Naive B cell (primary cell): ENCODE data around the gene ARHGAP42. TPM values are rescaled to one million over a fixed set of nuclear protein-coding genes. Genes with fewer than 3 reads are reported as not detected.
A peak's percentile ranks its signal among the peaks of the same experiment; 100 is the strongest.
"Not testable (repeated sequence)": the region's sequence is repeated elsewhere in the genome, so short reads cannot be mapped to it uniquely, and the experiment has no call there.

Source experiments
- ATAC-seq, 2 donors: fragments of 150-1000 bp; cut with Tn5 transposase; 2 replicates each; pipeline ENCODE4 v1.10.0; 2021; ENCODE audit warnings: low read depth in 2 of 2, mild to moderate bottlenecking in 2 of 2, moderate library complexity in 2 of 2
- DNase-seq: peaks from one replicate; pipeline ENCODE4 v3.0.0; 2022
- H3K27ac Mint-ChIP-seq, 6 donors: one replicate each; pipeline ENCODE4 v1.8.0; 2020 to 2022; ENCODE audit warnings: mild to moderate bottlenecking in 6 of 6, mixed read lengths in 6 of 6, moderate library complexity in 5 of 6, inconsistent platforms in 2 of 6
- H3K27me3 Mint-ChIP-seq, 3 donors: one replicate each; pipeline ENCODE4 v1.8.0; 2021 to 2022; ENCODE audit warnings: mixed read lengths in 3 of 3, mild to moderate bottlenecking in 1 of 3
- H3K36me3 Mint-ChIP-seq, 2 donors: one replicate each; pipeline ENCODE4 v1.8.0; 2020 to 2022; ENCODE audit warnings: mixed read lengths in 2 of 2, inconsistent platforms in 1 of 2, mild to moderate bottlenecking in 1 of 2
- H3K4me1 Mint-ChIP-seq, 3 donors: one replicate each; pipeline ENCODE4 v1.8.0; 2020 to 2022; ENCODE audit warnings: mixed read lengths in 3 of 3, inconsistent platforms in 1 of 3, mild to moderate bottlenecking in 1 of 3, moderate library complexity in 1 of 3
- H3K4me3 Mint-ChIP-seq, 8 donors: one replicate each; pipeline ENCODE4 v1.8.0; 2020 to 2022; ENCODE audit warnings: mild to moderate bottlenecking in 8 of 8, mixed read lengths in 8 of 8, moderate library complexity in 8 of 8, inconsistent platforms in 2 of 8
- H3K9me3 Mint-ChIP-seq, 7 donors: one replicate each; pipeline ENCODE4 v1.8.0; 2020 to 2022; ENCODE audit warnings: mixed read lengths in 7 of 7, mild to moderate bottlenecking in 5 of 7, inconsistent platforms in 2 of 7, moderate library complexity in 1 of 7
- polyA plus RNA-seq, 6 donors: library from polyadenylated mRNA; unstranded; fragments of 300-500 nt; fragmentation: Illumina TruSeq; gene quantifications; one replicate each; pipeline ENCODE4 v1.2.3, GENCODE V29; 2021; ENCODE audit warnings: low read depth in 6 of 6

The ARHGAP42 gene
- polyA plus RNA-seq, 6 donors from 2014 or later: 1.4 to 3.0 (median 1.9) TPM

DNA sequence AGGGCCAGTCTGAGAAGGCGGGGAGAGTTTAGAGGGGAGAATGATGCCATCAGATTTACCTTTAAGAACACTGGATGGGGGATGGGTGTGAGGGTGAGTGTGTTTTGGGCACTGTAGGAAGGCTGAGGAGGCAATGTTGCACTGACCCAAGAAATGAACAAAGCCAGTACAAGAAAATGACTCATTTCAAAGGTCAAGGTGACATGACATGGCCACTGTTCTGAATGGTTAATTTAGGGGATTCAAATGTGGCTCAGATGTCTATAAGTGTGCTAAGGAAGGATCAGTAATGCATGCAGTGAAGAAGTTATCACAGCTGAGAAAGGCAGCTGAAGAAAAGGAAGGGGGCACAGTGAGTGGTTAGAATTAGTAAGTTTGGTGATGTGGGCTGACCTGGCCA is 312.7 kb downstream of the ARHGAP42 start:
- Mint-ChIP-seq H3K36me3 (no peaks in the 10 kb centered on the region), H3K27ac (peak overlapping the region in 3 of 6 donors; percentile 4 to 35 (median 32)), H3K27me3 (peaks cover 9 to 11% (median 11%) of the 10 kb centered on the region in 3 donors), H3K9me3 (peaks cover 0 to 2% (median 0%) of the 10 kb centered on the region in 7 donors), H3K4me1 (no peaks in the 10 kb centered on the region), H3K4me3 (peak overlapping the region in 1 of 8 donors; percentile 16)
- ATAC-seq: no peak
- DNase-seq: no peak

DNA sequence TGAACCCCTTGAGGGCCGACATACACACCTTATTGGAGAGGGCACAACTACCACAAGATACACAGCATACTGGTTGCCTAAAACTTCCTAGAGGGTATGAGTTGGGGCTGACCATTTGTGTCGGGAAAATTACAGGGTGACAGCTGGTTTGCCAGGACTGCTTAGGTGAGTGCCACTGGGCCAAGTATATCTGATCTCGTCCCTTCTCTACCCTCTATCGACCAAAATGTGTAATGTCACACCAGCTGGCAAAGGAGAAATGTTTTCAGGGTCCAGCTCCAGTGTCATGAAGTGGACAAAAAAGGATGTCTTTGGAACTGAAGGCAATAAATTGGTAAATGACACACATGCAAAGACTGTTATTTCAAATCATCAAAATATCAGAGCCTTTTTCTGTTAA is 316.4 kb downstream of the ARHGAP42 start:
- peaks cover 1 to 8% (median 2%) of the 10 kb centered on the region in 3 donors for H3K4me1 Mint-ChIP-seq
- H3K27ac Mint-ChIP-seq: no peak overlapping the region
- peaks cover 0 to 2% (median 0%) of the 10 kb centered on the region in 7 donors for H3K9me3 Mint-ChIP-seq
- ATAC-seq (no peak), DNase-seq (no peak)
- H3K27me3 Mint-ChIP-seq: peaks cover 9 to 11% (median 11%) of the 10 kb centered on the region in 3 donors
- H3K4me3 Mint-ChIP-seq: no peak overlapping the region
- no peaks in the 10 kb centered on the region for H3K36me3 Mint-ChIP-seq

DNA sequence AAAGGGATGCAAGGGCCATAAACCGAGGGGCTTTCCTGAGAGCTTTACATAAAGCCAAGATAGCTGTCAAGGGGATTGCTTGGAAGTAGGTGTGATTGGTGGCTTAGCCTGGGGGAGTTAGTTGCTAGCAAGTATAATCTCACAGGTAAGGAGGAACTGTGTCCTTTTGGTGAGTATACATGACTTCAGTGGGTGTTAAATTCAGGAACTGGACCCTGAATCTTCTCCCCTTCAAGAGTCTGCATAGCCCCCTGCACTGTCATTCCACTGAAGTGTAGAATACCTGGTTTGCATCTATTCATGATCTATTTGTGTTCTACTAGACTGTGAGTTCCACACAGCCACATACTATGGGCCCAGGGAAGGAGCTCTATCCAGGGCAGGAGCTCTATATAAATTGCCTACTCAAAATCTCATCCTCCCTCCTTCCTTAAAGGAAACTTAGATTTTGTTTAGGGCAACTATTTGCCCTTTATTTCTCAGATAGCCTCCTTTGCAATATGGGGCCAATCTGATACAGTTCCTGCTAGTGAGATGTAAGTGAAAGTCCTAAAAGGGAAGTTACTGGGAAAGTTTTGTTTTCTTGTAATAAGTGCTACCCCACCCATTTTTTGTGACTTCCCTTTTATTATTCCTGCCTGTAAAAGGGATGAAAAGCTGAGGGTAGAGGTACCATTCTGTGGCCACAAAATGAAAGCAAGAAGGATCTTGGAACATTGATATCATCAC is 322.0 kb downstream of the ARHGAP42 start:
- DNase-seq: peak; percentile 39
- peak; percentile 92 to 93 for ATAC-seq
- Mint-ChIP-seq H3K27me3 (no peaks in the 10 kb centered on the region), H3K36me3 (no peaks in the 10 kb centered on the region), H3K4me1 (peaks cover 20 to 37% (median 27%) of the 10 kb centered on the region in 3 donors), H3K4me3 (peak overlapping the region; percentile 6 to 79 (median 63)), H3K27ac (peak overlapping the region; percentile 84 to 96 (median 90)), H3K9me3 (peaks cover 0 to 4% (median 0%) of the 10 kb centered on the region in 7 donors)

DNA sequence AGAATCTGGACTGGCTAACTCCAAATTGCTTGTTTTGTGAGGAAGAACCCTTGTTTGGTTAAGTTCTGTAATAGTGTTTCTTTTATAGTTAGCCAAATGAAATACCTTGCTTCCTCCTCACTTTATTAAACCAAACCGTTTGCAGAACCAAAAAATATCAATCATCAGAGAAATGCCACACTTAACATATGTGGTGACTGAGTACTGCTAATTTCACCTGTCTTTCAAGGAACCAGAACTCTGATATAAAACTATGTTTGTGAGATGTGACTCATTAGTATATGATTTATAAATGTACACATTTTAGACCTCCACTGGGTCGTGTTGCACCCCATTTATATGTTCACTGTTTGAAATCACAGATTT is 322.6 kb downstream of the ARHGAP42 start:
- Mint-ChIP-seq H3K27me3 (no peaks in the 10 kb centered on the region), H3K27ac (peak overlapping the region; percentile 84 to 96 (median 90)), H3K9me3 (peaks cover 0 to 4% (median 0%) of the 10 kb centered on the region in 7 donors), H3K36me3 (no peaks in the 10 kb centered on the region), H3K4me3 (peak overlapping the region; percentile 6 to 79 (median 63)), H3K4me1 (peaks cover 20 to 37% (median 27%) of the 10 kb centered on the region in 3 donors)
- DNase-seq: no peak
- ATAC-seq: peak; percentile 31

DNA sequence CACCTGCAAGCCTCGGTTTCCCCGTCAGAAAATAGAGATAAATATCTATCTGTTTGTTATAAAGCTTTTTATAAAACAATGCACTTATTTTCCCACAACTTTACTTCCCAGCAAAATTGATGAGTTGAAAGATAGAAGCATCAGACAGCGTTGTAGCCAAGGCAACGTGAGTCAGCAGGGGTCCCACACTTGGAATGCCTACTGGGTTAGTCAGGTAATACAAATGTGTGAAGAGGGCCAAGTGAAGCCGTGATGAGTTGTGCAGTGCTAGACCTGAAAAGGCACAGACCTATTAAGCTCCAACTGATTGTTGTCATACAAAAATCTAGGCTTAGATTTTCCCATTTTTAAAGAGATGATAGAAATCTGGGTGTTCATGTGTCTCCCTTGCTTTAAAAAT is 323.8 kb downstream of the ARHGAP42 start:
- Mint-ChIP-seq H3K27me3 (peaks cover 0 to 4% (median 0%) of the 10 kb centered on the region in 3 donors), H3K4me1 (peaks cover 20 to 37% (median 27%) of the 10 kb centered on the region in 3 donors), H3K36me3 (no peaks in the 10 kb centered on the region), H3K27ac (peak overlapping the region in 4 of 6 donors; percentile 51 to 89 (median 76)), H3K4me3 (peak overlapping the region in 1 of 8 donors; percentile 64), H3K9me3 (peaks cover 0 to 4% (median 0%) of the 10 kb centered on the region in 7 donors)
- no peak for DNase-seq
- no peak for ATAC-seq

DNA sequence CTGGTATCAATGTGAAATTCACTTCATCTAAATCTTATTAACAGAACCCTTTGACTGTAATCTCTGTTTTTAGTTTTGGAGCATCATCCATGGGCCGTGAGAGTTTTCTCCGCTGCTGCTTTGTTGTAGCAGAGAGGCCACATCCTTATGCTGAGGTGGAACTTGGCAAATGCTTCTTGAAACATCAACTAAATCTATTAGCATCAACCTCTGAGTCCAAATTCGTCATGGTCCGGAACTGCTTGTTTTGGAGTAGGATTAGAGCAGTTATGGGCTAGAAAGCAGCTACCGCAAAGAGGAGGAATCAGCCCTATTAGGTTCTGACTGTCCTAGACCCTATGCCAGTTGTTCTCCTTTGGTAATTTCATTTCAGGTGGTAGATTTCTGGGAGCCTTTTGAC is 324.8 kb downstream of the ARHGAP42 start:
- Mint-ChIP-seq H3K4me1 (peaks cover 20 to 37% (median 27%) of the 10 kb centered on the region in 3 donors), H3K4me3 (no peak overlapping the region), H3K27me3 (peaks cover 0 to 8% (median 5%) of the 10 kb centered on the region in 3 donors), H3K27ac (peak overlapping the region in 2 of 6 donors; percentile 28 to 37), H3K36me3 (no peaks in the 10 kb centered on the region), H3K9me3 (peaks cover 0 to 4% (median 0%) of the 10 kb centered on the region in 7 donors)
- ATAC-seq: no peak
- DNase-seq: no peak

- not testable (repeated sequence) for ATAC-seq, H3K36me3 Mint-ChIP-seq
- H3K27ac Mint-ChIP-seq: peak overlapping the region in 1 of 6 donors; percentile 32
Observed at GRCh38 chr11:101013702-101014101, 326.6 kb downstream of the ARHGAP42 start.

DNA sequence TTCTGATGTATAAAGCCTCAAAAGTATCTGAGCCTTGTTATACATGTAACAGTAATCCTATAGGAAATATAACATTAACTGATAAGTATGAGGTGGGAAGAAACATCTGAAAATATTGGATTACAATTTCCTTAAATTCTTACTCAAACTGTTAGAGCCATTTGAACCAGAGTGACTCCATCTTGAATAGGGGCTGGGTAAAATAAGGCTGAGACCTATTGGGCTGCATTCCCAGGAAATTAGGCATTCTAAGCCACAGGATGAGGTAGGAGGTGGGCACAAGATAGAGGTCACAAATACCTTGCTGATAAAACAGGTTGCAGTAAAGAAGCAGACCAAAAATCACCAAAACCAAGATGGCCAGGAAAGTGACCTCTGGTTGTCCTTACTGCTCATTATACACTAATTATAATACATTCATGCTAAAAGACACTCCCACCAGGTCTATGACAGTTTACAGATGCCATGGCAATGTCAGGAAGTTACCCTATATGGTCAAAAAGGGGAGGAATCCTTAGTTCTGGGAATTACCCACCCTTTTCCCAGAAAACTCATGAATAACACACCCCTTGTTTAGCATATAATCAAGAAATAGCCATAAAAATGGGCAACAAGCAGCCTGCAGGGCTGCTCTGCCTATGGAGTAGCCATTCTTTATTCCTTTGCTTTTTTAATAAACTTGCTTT is 327.7 kb downstream of the ARHGAP42 start:
- Mint-ChIP-seq H3K9me3 (peaks cover 0 to 4% (median 0%) of the 10 kb centered on the region in 7 donors), H3K4me3 (no peak overlapping the region)

More at GRCh38 chr11:101013702-101014101, 326.6 kb downstream of the ARHGAP42 start:
- Mint-ChIP-seq H3K4me1 (peaks cover 16 to 27% (median 24%) of the 10 kb centered on the region in 3 donors), H3K27me3 (peaks cover 0 to 11% (median 8%) of the 10 kb centered on the region in 3 donors)
- H3K4me3 Mint-ChIP-seq, H3K9me3 Mint-ChIP-seq, DNase-seq: not testable (repeated sequence)

DNA sequence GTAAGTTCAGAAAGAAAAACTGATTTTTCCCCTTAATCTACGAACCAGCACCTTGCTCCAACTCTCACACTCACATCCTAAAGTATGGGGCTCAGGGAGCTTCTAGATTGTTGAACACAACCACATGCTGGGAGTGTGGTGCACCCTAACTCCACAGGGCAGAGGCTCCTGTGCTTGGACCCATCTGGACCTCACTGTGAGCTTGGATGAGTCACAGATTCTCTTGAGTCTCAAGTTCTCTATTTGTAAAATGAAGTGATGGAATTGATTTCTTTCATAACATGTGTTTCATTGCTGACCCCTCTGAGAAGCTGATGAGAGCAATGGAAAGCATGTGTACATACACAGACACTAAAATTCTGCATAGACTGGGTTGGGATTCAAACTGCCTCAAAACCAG is 332.8 kb downstream of the ARHGAP42 start:
- Mint-ChIP-seq H3K36me3 (no peaks in the 10 kb centered on the region), H3K27ac (no peak overlapping the region), H3K4me3 (no peak overlapping the region), H3K9me3 (no peaks in the 10 kb centered on the region), H3K4me1 (no peaks in the 10 kb centered on the region), H3K27me3 (peaks cover 8 to 18% (median 16%) of the 10 kb centered on the region in 3 donors)
- no peak for ATAC-seq
- no peak for DNase-seq

More for the DNA sequence above, 327.7 kb downstream of the ARHGAP42 start:
- H3K4me1 Mint-ChIP-seq: peaks cover 6 to 16% (median 13%) of the 10 kb centered on the region in 3 donors
- ATAC-seq (no peak), DNase-seq (no peak)
- H3K36me3 Mint-ChIP-seq: no peaks in the 10 kb centered on the region
- H3K27me3 Mint-ChIP-seq: peaks cover 2 to 18% (median 16%) of the 10 kb centered on the region in 3 donors
- no peak overlapping the region for H3K27ac Mint-ChIP-seq

DNA sequence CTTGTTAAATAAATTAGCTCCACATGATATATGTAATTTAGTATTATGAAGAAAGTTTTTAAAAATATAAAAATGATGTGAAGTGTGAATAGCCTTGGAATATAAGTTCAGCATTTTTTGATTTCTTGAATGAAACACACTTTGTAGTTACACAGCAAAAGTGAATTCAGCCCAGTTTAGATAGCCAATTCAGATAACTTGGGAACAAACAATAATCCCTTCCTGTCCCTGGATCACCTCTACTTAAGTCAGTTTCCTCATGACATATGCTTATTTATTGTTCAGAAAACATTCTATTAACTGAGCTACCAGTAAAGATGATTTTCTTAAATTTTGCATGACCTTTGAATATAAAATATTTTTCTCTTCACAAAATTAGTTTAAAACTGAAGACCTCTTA is 335.2 kb downstream of the ARHGAP42 start:
- Mint-ChIP-seq H3K4me1 (no peaks in the 10 kb centered on the region), H3K27me3 (peaks cover 8 to 13% (median 8%) of the 10 kb centered on the region in 3 donors), H3K9me3 (no peaks in the 10 kb centered on the region), H3K4me3 (no peak overlapping the region), H3K36me3 (no peaks in the 10 kb centered on the region), H3K27ac (no peak overlapping the region)
- ATAC-seq (no peak), DNase-seq (no peak)

- H3K27ac Mint-ChIP-seq: no peak overlapping the region
- ATAC-seq: no peak
- peaks cover 0 to 4% (median 0%) of the 10 kb centered on the region in 7 donors for H3K9me3 Mint-ChIP-seq
- DNase-seq: no peak
- H3K4me1 Mint-ChIP-seq: peaks cover 9 to 11% (median 10%) of the 10 kb centered on the region in 3 donors
- peaks cover 0 to 7% (median 0%) of the 10 kb centered on the region in 3 donors for H3K27me3 Mint-ChIP-seq
- peaks cover 0 to 5% of the 10 kb centered on the region in 2 donors for H3K36me3 Mint-ChIP-seq
- no peak overlapping the region for H3K4me3 Mint-ChIP-seq
Observed at GRCh38 chr11:101028644-101029043, 341.6 kb downstream of the ARHGAP42 start.

DNA sequence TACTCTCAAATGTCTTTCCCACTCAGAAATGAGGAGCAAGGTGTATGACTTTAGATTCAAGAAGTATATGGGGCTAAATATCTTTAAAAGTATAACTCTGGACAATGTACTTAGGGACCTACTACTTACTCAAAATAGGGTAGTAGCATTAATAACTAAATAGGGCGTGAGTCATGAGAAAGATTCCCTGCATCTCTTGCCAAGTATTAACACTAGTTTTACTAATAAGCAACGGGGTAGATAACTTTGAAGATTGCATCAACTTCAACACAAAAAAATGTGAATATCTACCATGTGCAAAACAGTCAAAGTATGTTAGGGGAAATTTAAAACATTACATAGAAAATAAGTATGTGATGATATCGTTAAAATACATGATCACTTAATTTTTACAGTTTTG is 342.9 kb downstream of the ARHGAP42 start:
- H3K4me1 Mint-ChIP-seq: peaks cover 9 to 11% (median 10%) of the 10 kb centered on the region in 3 donors
- no peak overlapping the region for H3K4me3 Mint-ChIP-seq
- no peak for DNase-seq
- peaks cover 0 to 7% (median 0%) of the 10 kb centered on the region in 3 donors for H3K27me3 Mint-ChIP-seq
- ATAC-seq: no peak
- no peak overlapping the region for H3K27ac Mint-ChIP-seq
- H3K36me3 Mint-ChIP-seq: peaks cover 0 to 5% of the 10 kb centered on the region in 2 donors
- peaks cover 0 to 4% (median 0%) of the 10 kb centered on the region in 7 donors for H3K9me3 Mint-ChIP-seq

- ATAC-seq: peak; percentile 55 to 65
- H3K4me3 Mint-ChIP-seq: no peak overlapping the region
Observed at GRCh38 chr11:101030692-101031091, 343.6 kb downstream of the ARHGAP42 start.

More at GRCh38 chr11:101030692-101031091, 343.6 kb downstream of the ARHGAP42 start:
- DNase-seq: no peak
- Mint-ChIP-seq H3K4me1 (peaks cover 9 to 11% (median 10%) of the 10 kb centered on the region in 3 donors), H3K27ac (peak overlapping the region in 1 of 6 donors; percentile 24), H3K36me3 (peaks cover 0 to 5% of the 10 kb centered on the region in 2 donors), H3K27me3 (peaks cover 0 to 7% (median 0%) of the 10 kb centered on the region in 3 donors), H3K9me3 (peaks cover 0 to 4% (median 0%) of the 10 kb centered on the region in 7 donors)
